BJ (cell line): ENCODE measurements around the gene GALNT12. TPM values are rescaled to one million over a fixed set of nuclear protein-coding genes. Genes with fewer than 3 reads are reported as not detected.

Source experiments
- CTCF ChIA-PET: fragments of 350-600 bp; formaldehyde crosslinking; extraction: SDS; loops from one replicate; lab custom pipeline; 2021; ENCODE audit warnings: antibody characterized with exemption, inconsistent platforms; lab: Yijun Ruan, JAX
- POLR2A ChIA-PET: fragments of 300-600 bp; sonication (Branson Sonifier 250); formaldehyde crosslinking; extraction: SDS; loops from one replicate; lab custom pipeline; 2021; ENCODE audit warnings: antibody characterized with exemption; lab: Charles Lee
- DNase-seq: peaks from one replicate; pipeline ENCODE4 v3.0.0-alpha.2; 2011; ENCODE audit warnings: low read depth
- H3K27me3 ChIP-seq: 2 replicates; pipeline ENCODE4 v1.6.0; 2011; ENCODE audit warnings: low read length; ENCODE audit not compliant: control insufficient read depth, insufficient read depth
- H3K36me3 ChIP-seq: 2 replicates; pipeline ENCODE4 v1.5.1; 2011; ENCODE audit warnings: low read length; ENCODE audit not compliant: control insufficient read depth, insufficient read depth
- H3K4me3 ChIP-seq: 2 replicates; pipeline ENCODE4 v1.5.1; 2011; ENCODE audit warnings: low read depth, mild to moderate bottlenecking, control low read depth, low read length
- CTCF ChIP-seq: IDR thresholded peaks from 2 replicates; pipeline ENCODE4 v1.5.1; 2011; ENCODE audit warnings: low read depth, mild to moderate bottlenecking, control low read depth, inconsistent platforms, low read length, moderate library complexity; ENCODE audit not compliant: insufficient read depth
- polyA plus RNA-seq: library from polyadenylated mRNA; depleted of rRNA; stranded (reverse); fragments of >200 nt; gene quantifications from 2 replicates; pipeline ENCODE4 v1.2.3, GENCODE V29; 2011

The GALNT12 gene
- polyA plus RNA-seq, 1 experiment, result 4.2 TPM

DNA sequence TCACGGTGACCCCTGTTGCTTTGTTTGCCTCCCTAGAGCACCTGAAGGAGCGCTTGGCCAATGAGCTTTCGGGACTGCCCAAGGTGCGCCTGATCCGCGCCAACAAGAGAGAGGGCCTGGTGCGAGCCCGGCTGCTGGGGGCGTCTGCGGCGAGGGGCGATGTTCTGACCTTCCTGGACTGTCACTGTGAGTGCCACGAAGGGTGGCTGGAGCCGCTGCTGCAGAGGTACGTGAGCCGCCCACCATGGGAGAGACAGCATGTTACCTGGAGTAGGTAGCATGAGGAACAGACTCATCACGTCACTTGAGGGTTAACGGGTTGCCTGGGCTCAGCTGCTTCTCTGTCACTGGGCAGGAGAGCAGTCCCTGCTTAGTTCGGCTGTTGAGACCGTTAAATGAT is 19.2 kb downstream of the GALNT12 start:
- no peaks in the 10 kb centered on the region for H3K36me3 ChIP-seq
- no peak for TF ChIP-seq CTCF
- H3K4me3 ChIP-seq, result no peak overlapping the region
- DNase-seq, result no peak
- ChIA-PET CTCF (interaction anchor here (1.0 to 1.7 kb wide), 2 partner anchors 17 to 20 kb away, joined by 4 to 5 read pairs; partner anchors contain the start of gene GALNT12), POLR2A (no interaction called here)
- H3K27me3 ChIP-seq, result no peaks in the 10 kb centered on the region

DNA sequence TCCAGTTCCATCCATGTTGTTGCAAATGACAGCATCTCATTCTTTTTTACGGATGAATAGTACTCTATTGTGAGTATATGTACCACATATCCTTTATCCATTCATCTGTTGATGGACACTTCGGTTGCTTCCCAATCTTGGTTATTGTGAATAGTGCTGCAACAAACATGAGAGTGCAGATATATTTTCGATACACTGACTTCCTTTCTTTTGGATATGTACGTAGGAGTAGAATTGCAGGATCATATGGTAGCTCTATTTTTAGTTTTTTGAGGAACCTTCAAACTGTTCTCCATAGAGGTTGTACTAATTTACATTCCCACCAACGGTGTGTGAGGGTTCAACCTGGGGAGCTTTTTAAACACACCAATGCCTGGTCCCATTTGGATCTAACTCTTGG is 22.3 kb downstream of the GALNT12 start:
- no peaks in the 10 kb centered on the region for H3K36me3 ChIP-seq
- H3K4me3 ChIP-seq, result no peak overlapping the region
- TF ChIP-seq CTCF, result no peak
- POLR2A ChIA-PET, result no interaction called here
- no peaks in the 10 kb centered on the region for H3K27me3 ChIP-seq
- CTCF ChIA-PET, result interaction anchor here (0.6 to 0.7 kb wide), 2 partner anchors 18 to 1230 kb away, joined by 3 to 4 read pairs; no protein-coding TSS in a partner anchor
- no peak for DNase-seq

DNA sequence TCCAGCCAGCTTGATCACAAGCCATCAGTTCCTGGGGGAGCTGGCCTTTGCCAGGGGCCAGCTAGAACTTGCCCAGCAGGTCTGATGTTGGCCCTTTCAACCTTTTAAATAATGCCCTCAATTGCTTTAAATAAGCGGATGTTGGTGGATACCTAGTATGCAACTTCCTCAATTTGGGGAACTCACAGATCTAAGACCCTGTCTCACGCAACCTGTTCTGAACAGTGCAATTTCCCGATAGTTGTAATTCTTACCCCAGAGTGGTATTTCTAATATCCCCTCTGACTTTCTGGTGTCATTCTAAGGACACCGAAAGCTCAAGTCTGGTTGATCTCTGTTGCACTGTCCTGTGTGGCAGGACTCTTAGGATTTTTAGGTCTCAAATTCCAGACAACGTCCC is 23.1 kb downstream of the GALNT12 start:
- no peak for DNase-seq
- no peak for TF ChIP-seq CTCF
- CTCF ChIA-PET, result interaction anchor here (0.7 kb wide), 1 partner anchor 17 kb away, joined by 4 read pairs; no protein-coding TSS in a partner anchor
- Histone ChIP-seq H3K4me3 (no peak overlapping the region), H3K36me3 (no peaks in the 10 kb centered on the region), H3K27me3 (no peaks in the 10 kb centered on the region)
- POLR2A ChIA-PET, result no interaction called here

GRCh38 chr9:98831696-98832095 is 24.2 kb downstream of the GALNT12 start:
- Histone ChIP-seq H3K27me3 (no peaks in the 10 kb centered on the region), H3K36me3 (no peaks in the 10 kb centered on the region), H3K4me3 (no peak overlapping the region)
- no peak for DNase-seq
- no peak for TF ChIP-seq CTCF
- ChIA-PET POLR2A (no interaction called here), CTCF (no interaction called here)

DNA sequence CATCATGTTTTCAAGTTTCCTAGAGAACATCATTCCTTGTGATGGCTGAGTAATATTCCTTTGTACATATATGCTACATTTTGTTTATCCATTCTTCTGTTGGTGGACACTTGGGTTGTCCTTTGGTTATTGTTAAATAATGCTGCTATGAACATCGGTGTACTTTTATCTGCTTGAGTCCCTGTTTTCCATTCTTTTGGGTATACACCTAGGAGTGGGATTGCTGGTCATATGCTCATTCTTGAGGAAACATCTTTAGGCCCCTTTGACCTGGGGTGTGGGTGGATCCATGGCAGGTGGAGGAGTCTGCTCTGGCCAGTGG is 25.3 kb downstream of the GALNT12 start:
- ChIA-PET POLR2A (no interaction called here), CTCF (no interaction called here)
- Histone ChIP-seq H3K36me3 (no peaks in the 10 kb centered on the region), H3K27me3 (no peaks in the 10 kb centered on the region), H3K4me3 (no peak overlapping the region)
- no peak for DNase-seq
- TF ChIP-seq CTCF, result no peak
